ENCODE measurements around the gene UFC1.

UFC1 gene

GRCh38 chr1:161189036-161189435 lies 35.3 kb downstream of the UFC1 start:
- Mint-ChIP-seq H3K4me3 (no peak overlapping the region), H3K27me3 (ENCODE audit: low read depth, poor library complexity) (peaks cover 19% of the 10 kb centered on the region), H3K4me1 (peaks cover 18% of the 10 kb centered on the region), H3K27ac (no peak overlapping the region), H3K9me3 (no peaks in the 10 kb centered on the region), H3K36me3 (ENCODE audit: low read depth) (peaks cover 4% of the 10 kb centered on the region)
- DNase-seq = no peak
- TF ChIP-seq CTCF (IDR thresholded peaks at IDR 0.05) = no peak

- peaks cover 19% of the 10 kb centered on the region for H3K27me3 Mint-ChIP-seq (ENCODE audit: low read depth, poor library complexity)
Observed at GRCh38 chr1:161190962-161191521, 37.3 kb downstream of the UFC1 start.

GRCh38 chr1:161191971-161192370 lies 38.2 kb downstream of the UFC1 start:
- H3K9me3 Mint-ChIP-seq = no peaks in the 10 kb centered on the region
- TF ChIP-seq CTCF (IDR thresholded peaks at IDR 0.05) = no peak
- H3K4me1 Mint-ChIP-seq = peaks cover 12% of the 10 kb centered on the region
- H3K36me3 Mint-ChIP-seq (ENCODE audit: low read depth) = peaks cover 4% of the 10 kb centered on the region
- peaks cover 16% of the 10 kb centered on the region for H3K27me3 Mint-ChIP-seq (ENCODE audit: low read depth, poor library complexity)
- H3K27ac Mint-ChIP-seq = no peak overlapping the region
- no peak for DNase-seq
- no peak overlapping the region for H3K4me3 Mint-ChIP-seq

More at GRCh38 chr1:161190962-161191521, 37.3 kb downstream of the UFC1 start:
- peaks cover 9% of the 10 kb centered on the region for H3K4me1 Mint-ChIP-seq
- no peaks in the 10 kb centered on the region for H3K9me3 Mint-ChIP-seq
- no peak overlapping the region for H3K4me3 Mint-ChIP-seq
- peaks cover 4% of the 10 kb centered on the region for H3K36me3 Mint-ChIP-seq (ENCODE audit: low read depth)
- DNase-seq = no peak
- TF ChIP-seq CTCF (IDR thresholded peaks at IDR 0.05) = no peak
- H3K27ac Mint-ChIP-seq = no peak overlapping the region

GRCh38 chr1:161192476-161193465 lies 39.0 kb downstream of the UFC1 start:
- Mint-ChIP-seq H3K4me1 (peaks cover 20% of the 10 kb centered on the region), H3K4me3 (peak overlapping the region; percentile 10), H3K36me3 (ENCODE audit: low read depth) (peaks cover 4% of the 10 kb centered on the region), H3K9me3 (no peaks in the 10 kb centered on the region), H3K27ac (peak overlapping the region; percentile 1), H3K27me3 (ENCODE audit: low read depth, poor library complexity) (peaks cover 12% of the 10 kb centered on the region)
- TF ChIP-seq CTCF (IDR thresholded peaks at IDR 0.05) = peak; percentile 86
- peak; percentile 65 for DNase-seq

GRCh38 chr1:161193561-161194235 lies 39.9 kb downstream of the UFC1 start:
- no peaks in the 10 kb centered on the region for H3K9me3 Mint-ChIP-seq
- H3K36me3 Mint-ChIP-seq (ENCODE audit: low read depth) = peaks cover 4% of the 10 kb centered on the region
- H3K27me3 Mint-ChIP-seq (ENCODE audit: low read depth, poor library complexity) = peaks cover 10% of the 10 kb centered on the region
- DNase-seq = no peak
- no peak overlapping the region for H3K4me3 Mint-ChIP-seq
- TF ChIP-seq CTCF (IDR thresholded peaks at IDR 0.05) = no peak
- no peak overlapping the region for H3K27ac Mint-ChIP-seq
- peaks cover 29% of the 10 kb centered on the region for H3K4me1 Mint-ChIP-seq
